Measurements from ENCODE around the gene ARHGAP1.
"Not testable (repeated sequence)": the region's sequence is repeated elsewhere in the genome, so short reads cannot be mapped to it uniquely, and the experiment has no call there.

The ARHGAP1 gene

GRCh38 chr11:46673713-46674462 lies 26.5 kb downstream of the ARHGAP1 start:
- DNase-seq (ENCODE audit: low read depth in 2 of 2) = no peak

DNA sequence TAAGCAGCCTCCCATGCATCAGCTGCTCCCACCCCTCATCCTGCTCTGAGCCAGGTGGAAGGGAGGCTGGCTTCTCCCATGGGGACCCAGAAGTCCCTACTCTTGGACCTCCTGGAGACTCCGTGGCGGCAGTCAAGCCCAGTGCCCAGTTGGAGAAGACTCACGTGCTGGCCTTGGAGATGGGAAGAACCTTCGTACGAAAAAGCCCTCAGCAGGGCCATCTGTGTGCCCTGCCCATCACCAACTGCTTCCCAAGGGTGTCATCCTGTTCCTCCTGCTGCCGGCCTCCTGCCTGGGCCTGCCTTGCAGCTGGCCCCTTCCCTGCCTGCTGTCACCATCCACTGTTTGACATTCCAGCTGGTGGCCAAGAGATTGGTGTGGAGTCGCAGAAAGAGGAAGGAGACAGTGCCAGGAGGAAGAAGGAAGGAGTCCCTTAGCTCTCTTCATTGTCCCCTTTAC lies 28.0 kb downstream of the ARHGAP1 start:
- no peak for DNase-seq (ENCODE audit: low read depth in 2 of 2)

DNA sequence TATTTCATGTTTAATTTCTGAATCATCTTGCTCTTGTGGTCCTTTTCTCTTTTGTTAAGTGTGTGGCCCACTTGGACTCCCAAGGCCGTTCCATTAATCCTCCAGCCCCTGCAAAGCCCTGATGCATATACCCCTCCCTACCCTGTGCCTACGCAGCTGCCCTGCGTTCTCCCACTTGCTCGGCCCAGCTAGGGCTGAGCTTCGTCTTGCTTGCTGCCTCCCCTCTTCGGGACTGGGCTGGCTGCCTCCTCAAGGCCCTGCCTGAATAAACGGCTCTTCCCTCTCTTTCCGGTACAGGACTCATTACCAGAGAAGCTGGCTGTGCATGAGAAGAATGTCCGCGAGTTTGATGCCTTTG lies 28.5 kb downstream of the ARHGAP1 start:
- DNase-seq (ENCODE audit: low read depth in 2 of 2) = no peak

GRCh38 chr11:46670521-46670920 lies 29.9 kb downstream of the ARHGAP1 start:
- DNase-seq (ENCODE audit: low read depth in 2 of 2) = not testable (repeated sequence)

DNA sequence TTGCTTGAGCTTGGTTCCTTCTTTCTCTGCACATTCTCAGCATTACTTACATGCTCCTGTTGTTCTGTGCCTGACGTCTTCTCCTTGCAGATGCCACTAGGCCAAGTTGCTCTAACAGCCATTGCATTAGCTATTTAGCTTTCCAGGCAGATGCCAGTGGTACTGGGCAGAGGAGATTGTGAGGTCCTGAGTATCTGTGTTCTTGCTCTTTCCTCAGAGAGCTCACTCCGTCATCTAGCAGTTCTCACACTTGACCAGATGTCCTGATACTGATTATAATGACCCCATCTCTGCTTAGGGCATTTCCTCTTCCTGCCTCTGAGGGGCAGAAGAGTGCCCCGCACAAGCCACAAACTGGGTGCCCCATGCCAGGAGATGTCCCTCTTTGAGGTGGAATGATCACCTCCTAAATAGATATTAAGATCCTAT lies 30.7 kb downstream of the ARHGAP1 start:
- DNase-seq (ENCODE audit: low read depth in 2 of 2) = no peak

DNA sequence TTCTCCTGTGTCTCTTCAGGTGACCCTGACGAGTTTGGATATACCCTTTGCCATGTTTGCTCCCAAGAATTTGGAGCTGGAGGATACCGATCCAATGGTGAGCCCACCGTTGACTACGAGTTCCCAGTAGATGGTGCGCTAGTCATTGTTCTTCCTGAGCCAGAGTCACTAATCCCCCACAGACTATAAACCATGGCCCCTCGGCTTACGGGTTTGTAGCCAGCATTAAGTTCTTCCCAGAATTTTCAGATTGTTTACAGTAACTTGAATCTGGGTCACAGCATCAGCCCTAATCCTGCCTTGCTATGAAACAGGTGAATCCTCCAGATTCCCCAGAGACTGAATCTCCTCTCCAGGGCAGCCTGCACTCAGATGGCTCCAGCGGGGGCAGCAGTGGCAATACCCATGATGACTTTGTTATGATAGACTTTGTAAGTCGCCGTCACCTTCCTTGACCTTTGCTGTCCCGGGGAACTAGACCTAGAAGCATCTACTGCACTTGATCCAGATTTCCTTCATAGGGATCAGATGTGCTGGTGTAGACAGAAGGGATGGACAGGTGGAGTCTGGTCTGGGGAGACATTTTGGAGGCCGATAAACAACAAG lies 31.8 kb downstream of the ARHGAP1 start:
- DNase-seq (ENCODE audit: low read depth in 2 of 2) = no peak

DNA sequence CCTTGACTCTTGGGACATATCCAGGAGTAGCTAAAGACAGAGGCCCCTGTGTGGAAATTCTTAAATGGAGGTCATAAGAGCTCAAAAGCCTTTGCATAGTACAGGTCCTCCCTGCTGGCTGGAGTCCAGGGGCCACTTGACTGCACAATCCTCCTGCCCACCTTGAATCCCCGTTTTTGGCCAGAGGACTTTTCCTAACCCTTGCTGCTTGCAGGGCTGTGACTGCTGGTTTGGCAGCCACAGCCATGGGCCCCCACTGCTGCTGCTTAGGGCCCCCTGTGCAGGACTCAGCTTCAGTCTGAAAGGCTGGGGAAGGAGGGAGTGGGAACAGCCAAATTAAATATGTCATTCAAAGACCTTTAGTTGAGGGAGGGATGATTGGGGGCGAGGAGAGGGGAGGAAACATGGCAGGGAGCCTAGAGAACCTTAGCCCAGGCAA lies 33.4 kb downstream of the ARHGAP1 start:
- no peak for DNase-seq (ENCODE audit: low read depth in 2 of 2)

- no peak for DNase-seq (ENCODE audit: low read depth in 2 of 2)
Measured at GRCh38 chr11:46666516-46666915, 33.9 kb downstream of the ARHGAP1 start.

DNA sequence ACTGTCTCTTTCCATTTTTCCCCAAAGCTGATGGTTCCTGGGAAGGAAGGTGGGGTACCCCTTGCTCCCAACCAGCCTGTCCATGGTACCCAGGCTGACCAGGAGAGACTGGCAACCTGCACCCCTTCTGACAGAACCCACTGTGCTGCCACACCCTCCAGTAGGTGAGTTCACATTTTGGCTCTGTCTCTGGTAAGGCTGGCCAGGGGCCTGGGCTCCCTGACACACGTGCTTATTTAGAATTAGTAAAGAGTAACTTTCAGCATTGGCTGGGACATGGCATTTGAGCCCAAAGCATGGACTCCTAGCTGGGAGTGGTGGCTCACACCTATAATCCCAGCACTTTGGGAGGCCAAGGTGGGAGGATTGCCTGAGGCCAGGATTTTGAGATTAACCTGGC lies 35.1 kb downstream of the ARHGAP1 start:
- DNase-seq (ENCODE audit: low read depth in 2 of 2) = no peak

DNA sequence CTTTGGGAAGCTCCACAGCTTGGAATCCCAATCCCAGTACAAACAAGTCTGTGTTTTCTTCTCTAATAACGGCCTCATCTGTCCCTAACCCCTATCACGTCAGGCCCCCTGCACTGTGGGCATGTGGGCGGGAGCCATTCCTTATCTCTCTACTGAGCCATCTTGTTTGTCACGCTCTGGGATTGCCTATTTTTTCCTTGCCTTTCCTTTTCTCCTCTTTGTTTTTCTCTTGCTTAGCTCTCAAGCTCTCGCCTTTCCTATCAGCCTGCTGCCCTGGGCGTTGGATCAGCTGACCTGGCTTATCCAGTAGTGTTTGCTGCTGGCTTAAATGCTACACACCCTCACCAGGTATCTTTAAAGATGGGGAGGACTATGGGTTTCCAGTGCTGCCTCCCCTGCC lies 35.8 kb downstream of the ARHGAP1 start:
- DNase-seq (ENCODE audit: low read depth in 2 of 2) = no peak

DNA sequence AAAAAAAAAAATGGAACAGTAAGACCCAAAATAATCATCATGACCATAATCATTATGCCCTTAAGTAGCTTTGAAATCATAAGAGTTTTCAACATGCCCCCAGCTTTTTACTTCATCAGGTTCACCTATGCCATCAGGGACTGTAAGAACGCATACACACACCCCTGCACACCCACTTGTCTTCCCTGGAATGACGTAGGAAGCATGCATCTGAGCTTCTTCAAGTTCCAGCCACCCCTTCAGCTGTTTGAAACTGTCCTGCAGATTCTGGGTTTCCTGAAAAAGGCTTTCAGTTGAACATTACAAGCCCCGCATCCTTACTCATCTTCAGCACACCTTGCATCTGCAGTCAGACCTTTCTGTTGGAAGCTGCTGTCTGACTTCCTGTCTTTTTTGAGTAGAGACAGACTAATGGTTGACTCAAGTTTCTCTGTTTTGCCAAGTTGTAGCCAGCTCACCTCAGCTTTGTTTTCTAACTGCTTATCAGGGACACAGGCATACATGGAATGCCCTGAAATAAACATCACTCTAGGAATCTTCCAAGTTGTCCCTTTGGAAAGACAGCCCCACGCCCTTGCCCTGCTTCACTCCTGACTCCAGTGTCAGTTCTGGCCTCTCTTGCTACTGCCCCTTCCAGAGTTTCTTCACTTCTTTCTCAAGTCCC lies 37.0 kb downstream of the ARHGAP1 start:
- DNase-seq (ENCODE audit: low read depth in 2 of 2) = no peak

DNA sequence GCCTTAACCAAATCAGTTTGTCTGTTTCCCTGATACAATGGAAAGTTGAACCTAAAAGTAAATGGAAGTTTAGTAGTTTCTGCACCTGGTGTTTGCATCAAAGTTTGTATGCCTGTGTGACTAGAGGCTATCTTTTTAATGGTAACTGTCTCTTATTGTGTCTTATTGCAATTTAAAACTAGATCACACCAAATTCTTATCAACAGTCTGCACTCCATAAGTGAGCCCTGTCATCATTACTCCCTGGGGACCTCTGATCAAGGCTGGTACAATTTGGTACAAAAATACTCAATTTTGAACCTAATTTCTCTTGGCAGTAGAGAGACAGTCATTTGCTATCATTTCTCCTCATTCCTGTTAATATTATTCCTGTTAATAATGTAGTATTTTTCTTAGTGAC lies 38.1 kb downstream of the ARHGAP1 start:
- DNase-seq (ENCODE audit: low read depth in 2 of 2) = no peak

DNA sequence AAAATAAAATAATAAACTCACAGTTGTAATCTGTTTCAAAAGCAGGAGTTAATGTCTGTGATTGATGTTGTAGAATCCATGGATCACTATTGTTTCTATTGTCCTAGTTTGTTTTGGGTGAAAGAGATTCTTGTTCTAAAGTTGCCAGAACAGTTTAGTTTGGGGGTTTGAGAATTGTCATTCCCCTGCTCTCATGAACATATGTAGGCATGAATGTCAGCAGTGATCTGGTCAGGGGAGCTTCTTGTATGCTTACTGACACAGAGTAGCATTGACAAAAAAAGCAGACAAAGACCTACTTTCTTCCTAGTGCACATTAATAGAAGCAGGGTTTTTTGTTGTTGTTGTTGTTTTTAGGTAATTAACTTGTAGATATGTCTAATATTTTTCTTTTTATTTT lies 38.6 kb downstream of the ARHGAP1 start:
- DNase-seq (ENCODE audit: low read depth in 2 of 2) = no peak

GRCh38 chr11:46659908-46660307 lies 40.5 kb downstream of the ARHGAP1 start:
- DNase-seq (ENCODE audit: low read depth in 2 of 2) = no peak

DNA sequence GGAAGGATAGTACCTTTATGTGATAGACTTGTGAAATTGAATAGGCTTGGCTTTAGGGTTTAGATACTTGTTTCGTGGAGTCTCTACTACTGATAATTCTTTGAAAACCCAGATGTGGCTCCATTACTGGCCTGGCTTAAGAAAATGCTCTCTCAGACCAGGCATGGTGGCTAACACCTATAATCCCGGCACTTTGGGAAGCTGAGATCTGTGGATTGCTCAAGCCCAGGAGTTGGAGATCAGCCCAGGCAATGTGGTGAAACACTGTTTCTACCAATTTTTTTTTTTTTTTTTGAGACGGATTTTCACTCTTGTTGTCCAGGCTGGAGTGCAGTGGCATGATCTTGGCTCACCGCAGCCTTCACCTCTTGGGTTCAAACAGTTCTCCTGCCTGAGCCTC lies 42.2 kb downstream of the ARHGAP1 start:
- DNase-seq (ENCODE audit: low read depth in 2 of 2) = no peak

DNA sequence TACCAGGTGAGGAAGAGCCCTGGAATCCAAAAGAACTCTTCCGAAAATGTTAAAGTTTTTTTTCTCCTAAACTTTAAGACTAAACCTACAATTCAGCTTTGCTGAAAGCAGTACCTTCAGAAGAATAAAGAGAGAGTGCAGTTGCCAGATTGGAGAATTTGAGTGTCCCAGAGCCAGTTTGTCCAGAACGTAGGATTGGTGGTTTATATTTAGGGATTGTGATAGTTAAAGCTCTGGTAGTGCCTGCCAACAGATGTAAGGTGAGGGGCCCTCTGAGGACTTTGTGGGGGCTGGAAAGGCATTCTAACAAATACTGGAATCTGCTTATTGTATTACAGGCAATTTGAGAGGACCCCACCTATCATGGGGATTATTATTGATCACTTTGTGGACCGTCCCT lies 43.2 kb downstream of the ARHGAP1 start:
- DNase-seq (ENCODE audit: low read depth in 2 of 2) = no peak

- DNase-seq (ENCODE audit: low read depth in 2 of 2) = no peak
Measured at GRCh38 chr11:46655631-46656030, 44.8 kb downstream of the ARHGAP1 start.

DNA sequence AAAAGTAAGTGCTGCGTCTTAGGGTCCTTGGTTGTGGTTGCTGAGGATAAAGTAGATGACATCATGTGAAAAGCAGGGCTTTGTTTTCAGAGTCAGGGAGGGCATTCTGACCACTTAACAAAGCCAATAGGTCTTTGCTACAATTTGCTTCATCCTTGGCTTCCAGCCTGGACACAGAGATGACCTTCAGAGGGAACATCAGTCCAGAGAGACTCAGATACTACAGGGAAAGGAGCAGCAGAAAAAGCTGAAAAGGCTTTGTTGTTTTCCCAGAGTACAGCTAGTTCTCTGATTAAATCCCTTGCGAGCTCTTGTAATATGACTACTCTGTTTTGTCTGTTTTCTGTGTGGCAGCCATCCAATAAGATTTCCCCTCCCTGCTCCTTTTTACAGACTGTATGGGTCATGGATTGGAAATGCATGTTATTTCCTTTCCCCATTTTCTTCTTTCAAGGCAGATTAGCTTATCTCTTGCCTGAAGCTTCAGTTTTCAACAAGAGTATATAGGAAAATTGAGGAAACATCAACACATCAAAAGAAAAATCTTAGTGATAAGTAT lies 51.2 kb downstream of the ARHGAP1 start:
- no peak for DNase-seq (ENCODE audit: low read depth in 2 of 2)

GRCh38 chr11:46643986-46644385 lies 56.4 kb downstream of the ARHGAP1 start:
- DNase-seq (ENCODE audit: low read depth in 2 of 2) = no peak

DNA sequence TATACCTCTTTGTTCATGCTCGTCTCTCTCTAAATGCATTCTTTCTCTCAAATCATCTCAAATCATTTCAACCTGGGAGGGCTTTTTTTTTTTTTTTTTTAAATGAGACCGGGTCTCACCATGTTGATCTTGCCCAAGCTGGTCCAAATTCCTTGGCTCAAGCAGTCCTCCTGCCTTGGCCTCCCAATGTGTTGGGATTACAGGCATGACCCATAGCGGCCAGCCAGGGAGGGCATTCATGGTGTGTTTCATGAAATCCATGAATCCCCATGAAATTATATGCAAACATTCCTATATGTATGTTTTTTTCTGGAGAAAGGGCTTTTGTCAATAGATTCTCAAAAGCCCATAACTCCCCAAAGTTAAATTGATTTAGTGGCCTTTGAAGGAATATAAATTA lies 56.9 kb downstream of the ARHGAP1 start:
- no peak for DNase-seq (ENCODE audit: low read depth in 2 of 2)

DNA sequence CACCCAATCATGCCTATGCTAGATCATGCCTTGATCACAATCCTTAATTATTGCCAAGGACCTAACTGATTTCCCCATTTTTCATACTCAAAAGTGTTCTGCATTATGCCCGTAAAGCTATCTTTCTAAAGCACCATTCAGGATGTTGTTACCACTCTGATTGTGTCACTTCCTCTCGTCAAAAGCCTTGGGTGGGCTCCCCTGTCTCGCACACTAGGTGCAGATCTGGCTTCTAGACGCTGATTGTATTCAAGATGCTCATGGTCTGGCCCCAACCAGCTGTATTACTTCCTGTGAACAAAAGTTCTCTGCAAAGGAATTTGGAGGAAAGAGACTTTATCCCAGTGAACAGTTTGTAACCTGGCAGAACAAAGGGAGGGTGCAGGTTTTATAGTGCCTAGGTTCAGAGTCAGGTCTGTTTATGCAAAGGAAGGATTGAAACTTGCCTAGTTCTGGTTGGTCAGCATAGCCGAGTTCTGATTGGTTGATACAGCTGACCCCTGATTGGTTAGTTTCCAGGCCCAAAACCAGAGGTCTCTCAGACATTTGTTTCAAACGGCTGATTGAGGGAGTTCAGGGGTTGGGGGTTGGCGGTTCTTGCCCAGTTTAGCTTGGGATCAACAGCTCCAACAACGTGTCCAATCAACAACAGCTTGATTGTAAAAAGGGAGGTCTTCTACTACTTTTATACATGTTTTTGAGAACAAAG lies 57.6 kb downstream of the ARHGAP1 start:
- no peak for DNase-seq (ENCODE audit: low read depth in 2 of 2)

- DNase-seq (ENCODE audit: low read depth in 2 of 2) = no peak
Measured at GRCh38 chr11:46641639-46642038, 58.8 kb downstream of the ARHGAP1 start.

Data from activated CD8-positive, alpha-beta memory T cell treated with anti-CD3 and anti-CD28 coated beads for 4 hours (primary cell).